Measurements from ENCODE around the gene CCDC57. TPM values are rescaled to one million over a fixed set of nuclear protein-coding genes. Genes with fewer than 3 reads are reported as not detected.
A peak's percentile ranks its signal among the peaks of the same experiment; 100 is the strongest.
"Not testable (repeated sequence)": the region's sequence is repeated elsewhere in the genome, so short reads cannot be mapped to it uniquely, and the experiment has no call there.

Gene CCDC57
- total RNA-seq, 1 experiment from 2014 or later: 36.6 TPM

- Histone ChIP-seq H3K27me3 (ENCODE audit: low read length) (no peaks in the 10 kb centered on the region), H3K36me3 (ENCODE audit: low read depth, low read length) (no peaks in the 10 kb centered on the region), H3K4me2 (ENCODE audit: low read length) (no peak overlapping the region), H3K9ac (ENCODE audit: low read length) (no peak overlapping the region), H3F3A (ENCODE audit: low read length, unreplicated experiment) (no peaks in the 10 kb centered on the region), H4K20me1 (ENCODE audit: low read length) (no peaks in the 10 kb centered on the region), H3K4me1 (ENCODE audit: insufficient read depth, low read length) (peaks cover 9% of the 10 kb centered on the region), H2AFZ (ENCODE audit: low read length) (no peak overlapping the region), H3K4me3 (ENCODE audit: low read length) (no peak overlapping the region), H3K79me2 (ENCODE audit: low read length) (no peaks in the 10 kb centered on the region), H3K27ac (ENCODE audit: low read length) (no peak overlapping the region), H3K9me2 (replicated peaks; ENCODE audit: low read length) (no peaks in the 10 kb centered on the region), H3K9me3 (ENCODE audit: low read length) (no peaks in the 10 kb centered on the region)
- ChIA-PET CTCF (no interaction called here), POLR2A (ENCODE audit: unreplicated experiment) (no interaction called here)
- TF ChIP-seq EZH2 (IDR thresholded peaks at IDR 0.05; ENCODE audit: low read length, unreplicated experiment) (no peak), EZH2phosphoT487 (IDR thresholded peaks at IDR 0.05; ENCODE audit: borderline replicate concordance, low read length) (no peak), CTCF (conservative IDR thresholded peaks at IDR 0.05; ENCODE audit: low read depth, low read length) (no peak)
- intact Hi-C loops (cut with micrococcal nuclease): no loop called here
- ATAC-seq (no peak), DNase-seq (no peak)
- BruUV-seq (replicated peaks): no TSS peak
These were observed 74.1 kb downstream of the CCDC57 start for GRCh38 chr17:82138511-82138992.

GRCh38 chr17:82134101-82134500, 78.5 kb downstream of the CCDC57 start:
- Histone ChIP-seq H3K27ac (ENCODE audit: low read length) (no peak overlapping the region), H3K9ac (ENCODE audit: low read length) (no peak overlapping the region), H3K9me3 (ENCODE audit: low read length) (no peaks in the 10 kb centered on the region), H3K9me2 (replicated peaks; ENCODE audit: low read length) (no peaks in the 10 kb centered on the region), H3K4me2 (ENCODE audit: low read length) (peak overlapping the region; percentile 26), H3K4me3 (ENCODE audit: low read length) (no peak overlapping the region), H3F3A (ENCODE audit: low read length, unreplicated experiment) (no peaks in the 10 kb centered on the region), H4K20me1 (ENCODE audit: low read length) (no peaks in the 10 kb centered on the region), H3K36me3 (ENCODE audit: low read depth, low read length) (no peaks in the 10 kb centered on the region), H3K4me1 (ENCODE audit: insufficient read depth, low read length) (peaks cover 9% of the 10 kb centered on the region), H3K79me2 (ENCODE audit: low read length) (no peaks in the 10 kb centered on the region), H3K27me3 (ENCODE audit: low read length) (no peaks in the 10 kb centered on the region), H2AFZ (ENCODE audit: low read length) (no peak overlapping the region)
- ATAC-seq: peak; percentile 45; the same call in 1 of the 2 replicates
- ChIA-PET POLR2A (ENCODE audit: unreplicated experiment) (no interaction called here), CTCF (no interaction called here)
- DNase-seq: no peak
- no TSS peak for BruUV-seq (replicated peaks)
- intact Hi-C loops (cut with micrococcal nuclease): no loop called here
- no peak for TF ChIP-seq EZH2 (IDR thresholded peaks at IDR 0.05; ENCODE audit: low read length, unreplicated experiment)
- TF ChIP-seq CTCF (conservative IDR thresholded peaks at IDR 0.05; ENCODE audit: low read depth, low read length): no peak
- no peak for TF ChIP-seq EZH2phosphoT487 (IDR thresholded peaks at IDR 0.05; ENCODE audit: borderline replicate concordance, low read length)

GRCh38 chr17:82133166-82133953, 79.3 kb downstream of the CCDC57 start:
- H2AFZ ChIP-seq (ENCODE audit: low read length); H3K9ac ChIP-seq (ENCODE audit: low read length); H3K9me3 ChIP-seq (ENCODE audit: low read length); CTCF ChIA-PET; H3K4me1 ChIP-seq (ENCODE audit: insufficient read depth, low read length); H3F3A ChIP-seq (ENCODE audit: low read length, unreplicated experiment); POLR2A ChIA-PET (ENCODE audit: unreplicated experiment); H4K20me1 ChIP-seq (ENCODE audit: low read length); H3K36me3 ChIP-seq (ENCODE audit: low read depth, low read length); H3K27ac ChIP-seq (ENCODE audit: low read length); intact Hi-C loops (cut with micrococcal nuclease); BruUV-seq (replicated peaks); H3K27me3 ChIP-seq (ENCODE audit: low read length); H3K79me2 ChIP-seq (ENCODE audit: low read length); H3K4me3 ChIP-seq (ENCODE audit: low read length); H3K9me2 ChIP-seq (replicated peaks; ENCODE audit: low read length): not testable (repeated sequence)
- DNase-seq: peak; percentile 25
- peak overlapping the region; percentile 26; the same call in 1 of the 2 replicates for H3K4me2 ChIP-seq (ENCODE audit: low read length)
- peak; percentile 43 for ATAC-seq
